Upper lobe of left lung (tissue), 4 donors: ENCODE data around the gene TLE4.

Experiments used
- CTCF ChIP-seq, 6 experiments: fragments of 450-650 bp in 4 of 6; fragments of 200-600 bp in 2 of 6; sonication (generic) in 2 of 6; IDR thresholded peaks; one replicate each; pipeline ENCODE4 v1.5.1; 2016 to 2019; ENCODE audit warnings: antibody characterized with exemption in 6 of 6
- EP300 ChIP-seq, 4 donors: sonication (generic); formaldehyde crosslinking; IDR thresholded peaks; one replicate each; pipeline ENCODE4 v1.5.1; 2017; ENCODE audit warnings: antibody characterized with exemption in 4 of 4, control low read depth in 2 of 4
- POLR2A ChIP-seq, 4 donors: fragments of 450-650 bp; IDR thresholded peaks; one replicate each; pipeline ENCODE4 v1.5.1; 2016 to 2017; ENCODE audit warnings: antibody characterized with exemption in 4 of 4, mild to moderate bottlenecking in 2 of 4
- POLR2AphosphoS5 ChIP-seq, 2 donors: sonication (generic); formaldehyde crosslinking; IDR thresholded peaks; one replicate each; pipeline ENCODE4 v1.5.1; 2017; ENCODE audit warnings: antibody characterized with exemption in 2 of 2

- TF ChIP-seq CTCF (IDR thresholded peaks at IDR 0.05) (no peak), POLR2AphosphoS5 (IDR thresholded peaks at IDR 0.05) (no peak), POLR2A (IDR thresholded peaks at IDR 0.05) (no peak), EP300 (IDR thresholded peaks at IDR 0.05) (no peak)
Measured at GRCh38 chr9:79766091-79766490, 194.3 kb downstream of the TLE4 start.
